ENCODE results near the gene RNASET2.

The RNASET2 gene

GRCh38 chr6:166921570-166921969 is 34.8 kb downstream of the RNASET2 start:
- TF ChIP-seq CTCF (IDR thresholded peaks at IDR 0.05), result no peak

DNA sequence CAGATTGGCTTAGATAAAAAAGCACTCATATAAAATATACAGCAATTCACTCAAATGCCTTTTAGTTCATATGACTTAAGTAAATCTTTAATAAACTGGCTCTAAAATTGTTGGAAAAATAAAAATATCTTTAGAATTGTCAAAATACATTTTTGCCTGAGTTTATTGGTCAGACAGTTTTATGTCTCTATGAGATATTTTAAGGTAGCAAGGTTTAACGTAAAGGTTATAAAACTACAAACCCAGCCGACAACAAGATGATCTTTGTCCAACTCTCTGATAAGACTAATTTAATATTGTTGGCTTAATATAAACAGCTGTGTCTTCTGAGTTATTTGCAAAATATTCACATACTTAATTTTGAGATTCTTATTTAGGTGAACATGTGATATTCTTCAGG is 39.5 kb downstream of the RNASET2 start:
- TF ChIP-seq CTCF (IDR thresholded peaks at IDR 0.05), result no peak

DNA sequence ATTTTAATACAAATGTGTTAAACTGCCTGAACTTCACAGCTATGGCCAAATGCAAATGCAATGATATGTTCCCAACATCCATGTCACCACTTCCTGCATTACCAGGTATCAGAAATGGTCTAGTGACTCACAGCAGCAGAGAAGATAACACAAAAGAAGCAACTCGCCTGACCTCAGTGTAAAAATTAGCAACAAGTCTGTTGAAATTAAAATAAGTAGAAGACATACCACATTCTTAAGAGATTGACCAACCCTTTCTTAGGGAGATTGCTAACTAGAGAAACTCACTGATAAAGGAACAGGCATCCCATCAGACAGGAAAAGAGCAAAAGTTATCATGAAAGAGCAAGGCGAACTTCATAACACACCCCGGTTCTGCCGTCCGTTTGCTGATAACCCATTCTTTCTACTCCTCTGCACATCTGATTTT is 45.1 kb downstream of the RNASET2 start:
- TF ChIP-seq CTCF (IDR thresholded peaks at IDR 0.05), result no peak

- TF ChIP-seq CTCF (IDR thresholded peaks at IDR 0.05), result no peak
Measured at GRCh38 chr6:166910601-166911000, 45.7 kb downstream of the RNASET2 start.

- TF ChIP-seq CTCF (IDR thresholded peaks at IDR 0.05), result no peak
Measured at GRCh38 chr6:166908811-166909210, 47.5 kb downstream of the RNASET2 start.

DNA sequence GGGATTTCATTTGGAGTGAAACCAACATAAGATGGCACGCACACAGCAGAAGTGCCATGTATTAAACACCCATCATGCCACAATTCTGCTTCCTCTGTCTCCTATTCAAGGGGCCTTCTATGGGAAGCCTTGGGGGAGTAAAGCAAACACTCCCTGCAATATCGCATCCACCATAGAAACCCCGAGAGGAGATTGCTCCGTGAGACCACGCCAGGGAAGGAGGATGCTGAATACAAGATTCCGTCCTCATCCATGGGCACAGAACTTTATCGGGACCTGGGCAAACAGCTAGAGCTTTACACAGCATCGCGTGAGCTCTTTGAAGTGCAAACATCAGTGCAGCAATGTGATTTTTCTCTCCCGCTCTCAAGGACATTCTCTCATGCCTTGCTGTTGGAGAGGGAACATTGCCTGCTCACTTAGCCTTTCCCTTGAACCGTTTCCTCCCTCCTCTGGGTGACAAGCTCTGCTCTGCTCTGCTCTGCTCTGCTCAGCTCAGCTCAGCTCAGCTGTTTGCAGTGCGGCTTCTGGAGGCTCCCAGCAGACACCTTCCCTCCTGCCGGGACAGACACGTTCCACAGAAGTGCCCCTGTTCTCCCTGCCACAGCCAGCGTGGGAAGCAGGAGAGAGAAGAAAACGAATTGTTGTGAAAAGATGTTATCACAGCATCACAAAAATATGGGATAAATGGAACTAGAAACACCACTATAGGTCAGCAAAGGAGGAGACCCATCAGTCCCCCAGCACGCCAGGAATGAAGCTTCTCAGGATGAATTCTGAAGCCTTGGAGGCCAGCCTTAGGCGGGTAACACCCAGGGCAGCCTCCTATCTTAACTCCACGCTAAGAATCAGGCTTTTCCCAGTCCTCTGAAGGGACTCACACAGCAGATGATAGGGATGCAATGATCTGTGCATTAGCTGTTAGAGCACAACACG is 48.2 kb downstream of the RNASET2 start:
- TF ChIP-seq CTCF (IDR thresholded peaks at IDR 0.05), result no peak

DNA sequence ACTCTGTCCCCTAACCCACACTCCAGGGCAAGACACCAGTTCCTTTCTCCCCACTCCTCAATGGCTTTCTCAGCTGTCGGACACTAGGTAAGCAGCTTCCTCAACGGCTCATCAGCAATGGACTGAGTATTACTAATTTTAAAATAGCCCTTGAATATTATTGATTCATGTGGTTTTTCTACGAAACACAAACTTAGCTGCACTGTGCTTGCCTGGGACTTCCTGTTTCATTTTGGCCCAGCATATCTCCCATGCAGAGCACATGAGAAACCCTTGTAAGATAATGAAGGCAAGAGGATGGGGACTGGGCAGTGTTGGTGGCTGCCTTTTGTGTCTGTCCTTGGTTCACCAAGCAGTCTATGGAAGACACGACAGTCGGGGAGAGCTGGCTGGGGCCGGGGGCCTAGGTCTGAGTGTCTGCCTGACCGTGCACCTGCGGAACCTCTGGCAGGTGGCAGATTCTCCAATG is 48.9 kb downstream of the RNASET2 start:
- no peak for TF ChIP-seq CTCF (IDR thresholded peaks at IDR 0.05)
